ENCODE measurements around the gene CENPI.

DNA sequence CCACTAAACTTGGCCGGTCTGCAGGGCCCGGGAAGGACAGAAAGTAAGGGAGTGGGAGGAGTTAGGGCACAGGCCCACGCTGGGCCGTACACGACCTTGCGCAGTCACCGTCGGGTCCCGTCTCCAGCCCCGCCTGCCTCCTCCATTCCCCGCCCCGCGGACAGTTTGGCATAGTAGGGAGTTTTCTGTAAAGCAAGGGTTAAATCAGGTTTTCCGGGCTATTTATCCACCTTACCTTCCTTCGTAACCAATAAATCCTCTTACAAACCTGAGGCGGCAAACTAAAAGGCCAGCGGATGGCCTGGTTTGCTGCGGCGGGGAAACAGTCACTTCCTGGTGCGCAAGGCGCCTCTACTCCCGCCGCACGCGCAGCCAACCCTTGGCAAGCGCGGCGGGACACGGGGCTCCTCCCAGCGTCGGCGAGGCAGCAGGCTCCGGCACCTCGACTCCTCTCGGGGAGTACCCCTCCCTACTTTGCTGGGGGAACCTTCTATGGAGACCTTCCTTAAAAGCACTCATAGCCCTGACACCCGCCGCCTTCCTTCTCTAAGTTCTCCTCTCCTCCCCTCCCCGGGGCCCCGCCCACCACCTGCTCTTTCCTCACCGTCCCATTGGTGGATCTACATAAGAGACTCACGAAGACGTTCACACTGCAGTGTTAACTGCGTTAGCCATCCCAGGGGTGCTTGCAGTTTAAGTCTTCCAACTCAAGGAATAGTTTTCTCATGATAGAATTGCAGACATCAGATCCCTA, 46.3 kb upstream of the CENPI start, which contains the start of gene TRMT2B:
- TF ChIP-seq CTCF (IDR thresholded peaks at IDR 0.05 in 2 of 3, conservative IDR thresholded peaks at IDR 0.05 in 1 of 3; ENCODE audit: borderline replicate concordance in 1 of 3, insufficient read depth in 1 of 3, low read depth in 2 of 3, low read length in 2 of 3): no peak
- TF ChIP-seq EZH2 (IDR thresholded peaks at IDR 0.05): no peak
- no peak for TF ChIP-seq EGR1 (IDR thresholded peaks at IDR 0.05; ENCODE audit: low read depth)
- TF ChIP-seq POLR2A (IDR thresholded peaks at IDR 0.05; ENCODE audit: borderline replicate concordance, extremely low read depth, insufficient read depth, insufficient read length): peak; percentile 22
- TF ChIP-seq YY1 (IDR thresholded peaks at IDR 0.05; ENCODE audit: extremely low read depth, insufficient replicate concordance, low read depth, low read length): no peak
- peak; percentile 64 for TF ChIP-seq ELF1 (IDR thresholded peaks at IDR 0.05; ENCODE audit: borderline replicate concordance, low read depth)

Measured in HCT116 (cell line).